ENCODE measurements around the gene MSI1.

DNA sequence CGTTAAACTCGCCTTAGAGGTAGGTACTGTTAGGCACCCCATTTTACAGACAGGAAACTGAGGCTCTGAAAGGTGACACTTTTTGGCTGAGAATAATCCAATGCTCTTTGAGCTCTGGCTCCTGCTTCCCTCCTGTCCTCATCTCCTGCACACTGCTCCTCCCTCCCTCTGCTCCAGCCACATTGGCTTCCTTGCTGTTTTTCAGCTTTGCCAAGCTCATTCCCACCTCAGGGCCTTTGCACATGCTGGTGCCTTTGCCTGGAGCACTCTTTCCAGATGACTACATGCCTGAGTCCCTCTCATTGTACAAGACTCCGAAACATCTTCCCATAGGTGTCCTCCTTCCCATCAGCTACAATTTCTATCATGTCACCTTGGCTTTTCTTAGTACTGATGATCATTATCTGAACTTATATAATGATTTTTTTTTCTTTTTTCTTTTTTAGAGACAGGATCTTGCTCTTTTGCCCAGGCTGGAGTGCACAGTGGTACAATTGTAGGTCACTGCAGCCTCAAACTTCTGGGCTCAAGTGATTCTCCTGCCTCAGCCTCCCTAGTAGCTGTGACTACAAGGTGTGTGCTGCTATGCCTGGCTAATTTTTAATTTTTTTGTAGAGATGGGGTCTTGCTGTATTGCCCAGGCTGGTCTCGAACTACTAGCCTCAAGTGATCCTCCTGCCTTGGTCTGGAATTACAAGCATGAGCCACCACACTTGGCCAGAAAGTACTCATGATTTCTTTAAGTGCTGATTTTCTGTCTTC lies 15.2 kb downstream of the MSI1 start:
- TF ChIP-seq, protein P1, sequence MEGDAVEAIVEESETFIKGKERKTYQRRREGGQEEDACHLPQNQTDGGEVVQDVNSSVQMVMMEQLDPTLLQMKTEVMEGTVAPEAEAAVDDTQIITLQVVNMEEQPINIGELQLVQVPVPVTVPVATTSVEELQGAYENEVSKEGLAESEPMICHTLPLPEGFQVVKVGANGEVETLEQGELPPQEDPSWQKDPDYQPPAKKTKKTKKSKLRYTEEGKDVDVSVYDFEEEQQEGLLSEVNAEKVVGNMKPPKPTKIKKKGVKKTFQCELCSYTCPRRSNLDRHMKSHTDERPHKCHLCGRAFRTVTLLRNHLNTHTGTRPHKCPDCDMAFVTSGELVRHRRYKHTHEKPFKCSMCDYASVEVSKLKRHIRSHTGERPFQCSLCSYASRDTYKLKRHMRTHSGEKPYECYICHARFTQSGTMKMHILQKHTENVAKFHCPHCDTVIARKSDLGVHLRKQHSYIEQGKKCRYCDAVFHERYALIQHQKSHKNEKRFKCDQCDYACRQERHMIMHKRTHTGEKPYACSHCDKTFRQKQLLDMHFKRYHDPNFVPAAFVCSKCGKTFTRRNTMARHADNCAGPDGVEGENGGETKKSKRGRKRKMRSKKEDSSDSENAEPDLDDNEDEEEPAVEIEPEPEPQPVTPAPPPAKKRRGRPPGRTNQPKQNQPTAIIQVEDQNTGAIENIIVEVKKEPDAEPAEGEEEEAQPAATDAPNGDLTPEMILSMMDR (IDR thresholded peaks at IDR 0.05), result no peak
- TF ChIP-seq POLR2A (IDR thresholded peaks at IDR 0.05; ENCODE audit: low read depth), result no peak

Measured in esophagus muscularis mucosa (tissue), 3 donors.